Thyroid gland (tissue), 4 donors: ENCODE results near the gene C5orf58.
"Not testable (repeated sequence)": the region's sequence is repeated elsewhere in the genome, so short reads cannot be mapped to it uniquely, and the experiment has no call there.

ENCODE experiments used
- CTCF ChIP-seq, 6 experiments: fragments of 200-600 bp in 3 of 6; fragments of 450-650 bp in 3 of 6; sonication (generic) in 3 of 6; IDR thresholded peaks; one replicate each; pipeline ENCODE4 v1.5.1; 2016 to 2019; ENCODE audit warnings: antibody characterized with exemption in 6 of 6, mild to moderate bottlenecking in 2 of 6, inconsistent platforms in 1 of 6, moderate library complexity in 1 of 6
- POLR2A ChIP-seq, 2 donors: fragments of 450-650 bp; IDR thresholded peaks; one replicate each; pipeline ENCODE4 v1.6.1; 2017; ENCODE audit warnings: antibody characterized with exemption in 2 of 2, mild to moderate bottlenecking in 2 of 2, moderate library complexity in 1 of 2

DNA sequence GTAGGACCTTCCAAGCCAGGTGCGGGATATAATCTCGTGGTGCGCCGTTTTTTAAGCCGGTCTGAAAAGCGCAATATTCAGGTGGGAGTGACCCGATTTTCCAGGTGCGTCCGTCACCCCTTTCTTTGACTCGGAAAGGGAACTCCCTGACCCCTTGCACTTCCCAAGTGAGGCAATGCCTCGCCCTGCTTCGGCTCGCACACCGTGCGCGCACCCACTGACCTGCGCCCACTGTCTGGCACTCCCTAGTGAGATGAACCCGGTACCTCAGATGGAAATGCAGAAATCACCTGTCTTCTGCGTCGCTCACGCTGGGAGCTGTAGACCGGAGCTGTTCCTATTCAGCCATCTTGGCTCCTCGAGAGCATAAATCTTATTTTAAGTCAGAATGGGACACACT, 12.7 kb downstream of the C5orf58 start:
- not testable (repeated sequence) for TF ChIP-seq CTCF, POLR2A (IDR thresholded peaks at IDR 0.05)
